Measurements from ENCODE around the gene NFATC2IP. TPM values are rescaled to one million over a fixed set of nuclear protein-coding genes. Genes with fewer than 3 reads are reported as not detected.

Gene NFATC2IP
- total and polyA plus RNA-seq, 2 of the 4 experiments (the other 2 are of a cell fraction): 10.0 to 29.1 TPM

- in situ Hi-C loops (cut with MboI; ENCODE audit: low sequenced_read_pairs) (no loop called here), dilution Hi-C loops (cut with HindIII; ENCODE audit: low sequenced_read_pairs, unreplicated experiment) (no loop called here), intact Hi-C loops (cut with micrococcal nuclease) (loop anchor here (5.0 kb wide), 1 partner anchor 35 kb away; no protein-coding TSS in a partner anchor)
- H2BK15ac ChIP-seq (ENCODE audit: low read depth, low read length): no peak overlapping the region
- no peak for ATAC-seq (ENCODE audit: low read depth)
- H3K4me2 ChIP-seq (ENCODE audit: low read depth, low read length): no peak overlapping the region
- no peak overlapping the region for H2BK120ac ChIP-seq (ENCODE audit: low read depth, low read length)
- no peak overlapping the region for H3K4me3 ChIP-seq (ENCODE audit: insufficient read depth, low read depth, low read length)
- DNase-seq: no peak
- H4K91ac ChIP-seq (ENCODE audit: insufficient read depth, low read depth, low read length): no peak overlapping the region
- ChIA-PET CTCF (interaction anchor here (0.7 kb wide), 1 partner anchor 1959 kb away, joined by 4 read pairs; no protein-coding TSS in a partner anchor), POLR2A (ENCODE audit: unreplicated experiment) (no interaction called here)
- H3K4ac ChIP-seq (ENCODE audit: low read depth, low read length): no peak overlapping the region
- no peak overlapping the region for H3K9ac ChIP-seq (ENCODE audit: low read depth, low read length)
- H3K23ac ChIP-seq (ENCODE audit: low read depth, low read length): no peak overlapping the region
- no peaks in the 10 kb centered on the region for H3K4me1 ChIP-seq (ENCODE audit: control insufficient read depth, insufficient read depth, low read length)
- no peaks in the 10 kb centered on the region; the same call in 1 of the 2 replicates for H3K9me1 ChIP-seq (ENCODE audit: insufficient read depth, low read length)
- H2AFZ ChIP-seq (replicated peaks; ENCODE audit: low read length, poor library complexity): no peak overlapping the region
- no peak overlapping the region for H3K56ac ChIP-seq (ENCODE audit: extremely low read depth, insufficient read depth, low read length)
- TF ChIP-seq CEBPB (IDR thresholded peaks at IDR 0.05; ENCODE audit: low read depth, low read length): no peak
- TF ChIP-seq NFE2L2 (IDR thresholded peaks at IDR 0.05; ENCODE audit: low read depth, low read length): no peak
- TF ChIP-seq CTCF (conservative IDR thresholded peaks at IDR 0.05; ENCODE audit: low read depth, low read length): no peak
- TF ChIP-seq CHD1 (IDR thresholded peaks at IDR 0.05; ENCODE audit: low read depth, low read length): no peak
- TF ChIP-seq RAD21 (IDR thresholded peaks at IDR 0.05; ENCODE audit: low read length): no peak
- no peak for TF ChIP-seq RFX5 (IDR thresholded peaks at IDR 0.05; ENCODE audit: low read depth, low read length)
- no peak for TF ChIP-seq MAZ (IDR thresholded peaks at IDR 0.05; ENCODE audit: borderline replicate concordance, low read depth, low read length)
- no peak for TF ChIP-seq RCOR1 (IDR thresholded peaks at IDR 0.05; ENCODE audit: insufficient replicate concordance, low read length)
- no peak for TF ChIP-seq MXI1 (IDR thresholded peaks at IDR 0.05; ENCODE audit: borderline replicate concordance, low read depth, low read length)
- no peak for TF ChIP-seq MAFK (IDR thresholded peaks at IDR 0.05; ENCODE audit: low read depth, low read length)
- TF ChIP-seq SMC3 (IDR thresholded peaks at IDR 0.05; ENCODE audit: low read depth, low read length): no peak
- no peak for TF ChIP-seq USF2 (IDR thresholded peaks at IDR 0.05; ENCODE audit: low read depth, low read length)
- H3K79me1 ChIP-seq (ENCODE audit: low read depth in 1 of 2, low read length in 2 of 2): peaks cover 0 to 6% of the 10 kb centered on the region in 2 experiments; a peak in 1 of 4 replicates
- H2BK20ac ChIP-seq (ENCODE audit: low read depth, low read length): no peak overlapping the region
- no peak overlapping the region for H2AK5ac ChIP-seq (ENCODE audit: low read depth, low read length)
- no peak overlapping the region for H4K5ac ChIP-seq (ENCODE audit: low read depth, low read length)
- H3K9me3 ChIP-seq (ENCODE audit: control insufficient read depth, insufficient read depth, low read length): no peaks in the 10 kb centered on the region
- no peak overlapping the region for H3K18ac ChIP-seq (ENCODE audit: low read depth, low read length)
- H4K8ac ChIP-seq (ENCODE audit: low read depth in 2 of 2, low read length in 2 of 2): no peak overlapping the region
- no peak overlapping the region for H3K27ac ChIP-seq (ENCODE audit: insufficient read depth, low read length)
- H3K27me3 ChIP-seq (ENCODE audit: control insufficient read depth, insufficient read depth, low read length): no peaks in the 10 kb centered on the region
- H4K20me1 ChIP-seq (ENCODE audit: insufficient read depth, low read length): no peaks in the 10 kb centered on the region
- WGBS, 2 experiments (ENCODE audit: extremely low coverage in 2 of 2, insufficient read length in 1 of 2): 87% methylated on average over 3 of the region's 7 CpGs; no CpG with 5 or more reads in 1 of the 2 experiments
- H3K36me3 ChIP-seq (ENCODE audit: control insufficient read depth, insufficient read depth, low read length): peaks cover 34% of the 10 kb centered on the region
- H3K14ac ChIP-seq (replicated peaks; ENCODE audit: low read depth, low read length): no peak overlapping the region
- no peak overlapping the region for H2BK5ac ChIP-seq (ENCODE audit: low read depth, low read length, poor library complexity, severe bottlenecking)
- no TSS peak for BruUV-seq (replicated peaks)
- H2AK9ac ChIP-seq (replicated peaks; ENCODE audit: low read depth, low read length, poor library complexity): no peak overlapping the region
These were observed 33.6 kb upstream of the NFATC2IP start for GRCh38 chr16:28917095-28917494.
